Measurements from ENCODE around the gene ANKRD18A. TPM values are rescaled to one million over a fixed set of nuclear protein-coding genes. Genes with fewer than 3 reads are reported as not detected.

The ANKRD18A gene
- total and polyA plus RNA-seq, 2 experiments from 2014 or later: not detected

- no peak overlapping the region for H3K27ac ChIP-seq
- H2AFZ ChIP-seq: no peak overlapping the region
- H3K79me2 ChIP-seq (ENCODE audit: insufficient read depth): no peaks in the 10 kb centered on the region
- no peak overlapping the region for H3K9ac ChIP-seq
- WGBS, 2 experiments (ENCODE audit: low coverage in 1 of 2, low lambda C conversion rate in 2 of 2, missing lambda C conversion rate in 2 of 2): 18 to 19% methylated on average over 5 of the region's 5 CpGs
- H3K36me3 ChIP-seq (ENCODE audit: low read depth): no peaks in the 10 kb centered on the region
- H3K9me3 ChIP-seq (ENCODE audit: low read depth): no peaks in the 10 kb centered on the region
- no peaks in the 10 kb centered on the region for H3F3A ChIP-seq (ENCODE audit: insufficient read depth)
- H4K20me1 ChIP-seq (ENCODE audit: insufficient read depth): no peaks in the 10 kb centered on the region
- no peak overlapping the region for H3K4me3 ChIP-seq
- in situ Hi-C loops (cut with MboI): no loop called here
- TF ChIP-seq EZH2phosphoT487 (IDR thresholded peaks at IDR 0.05; ENCODE audit: insufficient read depth, low read depth) (no peak), EZH2 (IDR thresholded peaks at IDR 0.05; ENCODE audit: insufficient read depth, poor library complexity, severe bottlenecking) (no peak)
- H3K9me2 ChIP-seq (ENCODE audit: insufficient read depth): no peaks in the 10 kb centered on the region
- peaks cover 3% of the 10 kb centered on the region; the same call in 1 of the 2 replicates for H3K27me3 ChIP-seq (replicated peaks; ENCODE audit: insufficient read depth)
- H3K4me1 ChIP-seq (ENCODE audit: insufficient read depth): no peaks in the 10 kb centered on the region
- no peak overlapping the region for H3K4me2 ChIP-seq (ENCODE audit: unreplicated experiment)
- DNase-seq: no peak
These were observed 36.5 kb upstream of the ANKRD18A start for GRCh38 chr9:38656896-38657295.

- 19 to 22% methylated on average over 7 of the region's 7 CpGs for WGBS, 2 experiments (ENCODE audit: low coverage in 1 of 2, low lambda C conversion rate in 2 of 2, missing lambda C conversion rate in 2 of 2)
- no peaks in the 10 kb centered on the region for H3K36me3 ChIP-seq (ENCODE audit: low read depth)
- no peaks in the 10 kb centered on the region for H3K4me1 ChIP-seq (ENCODE audit: insufficient read depth)
- H3K4me3 ChIP-seq: no peak overlapping the region
- DNase-seq: no peak
- H3K27me3 ChIP-seq (replicated peaks; ENCODE audit: insufficient read depth): peaks cover 3% of the 10 kb centered on the region; the same call in 1 of the 2 replicates
- no peaks in the 10 kb centered on the region for H3K9me3 ChIP-seq (ENCODE audit: low read depth)
- H3K4me2 ChIP-seq (ENCODE audit: unreplicated experiment): no peak overlapping the region
- no peak overlapping the region for H2AFZ ChIP-seq
- H3K9me2 ChIP-seq (ENCODE audit: insufficient read depth): no peaks in the 10 kb centered on the region
- in situ Hi-C loops (cut with MboI): no loop called here
- no peak overlapping the region for H3K9ac ChIP-seq
- no peaks in the 10 kb centered on the region for H4K20me1 ChIP-seq (ENCODE audit: insufficient read depth)
- H3K27ac ChIP-seq: no peak overlapping the region
- no peak for TF ChIP-seq EZH2phosphoT487 (IDR thresholded peaks at IDR 0.05; ENCODE audit: insufficient read depth, low read depth)
- no peak for TF ChIP-seq EZH2 (IDR thresholded peaks at IDR 0.05; ENCODE audit: insufficient read depth, poor library complexity, severe bottlenecking)
- H3F3A ChIP-seq (ENCODE audit: insufficient read depth): no peaks in the 10 kb centered on the region
- H3K79me2 ChIP-seq (ENCODE audit: insufficient read depth): no peaks in the 10 kb centered on the region
These were observed 32.1 kb upstream of the ANKRD18A start for GRCh38 chr9:38652486-38652885.

GRCh38 chr9:38652044-38652443 lies 31.6 kb upstream of the ANKRD18A start:
- H3K27me3 ChIP-seq (replicated peaks; ENCODE audit: insufficient read depth): peaks cover 3% of the 10 kb centered on the region; the same call in 1 of the 2 replicates

GRCh38 chr9:38651400-38652042 lies 31.1 kb upstream of the ANKRD18A start:
- Histone ChIP-seq H3K4me3 (no peak overlapping the region), H2AFZ (no peak overlapping the region), H3K4me2 (ENCODE audit: unreplicated experiment) (no peak overlapping the region), H3F3A (ENCODE audit: insufficient read depth) (no peaks in the 10 kb centered on the region), H3K79me2 (ENCODE audit: insufficient read depth) (no peaks in the 10 kb centered on the region), H3K4me1 (ENCODE audit: insufficient read depth) (no peaks in the 10 kb centered on the region), H4K20me1 (ENCODE audit: insufficient read depth) (no peaks in the 10 kb centered on the region), H3K9ac (no peak overlapping the region), H3K27ac (no peak overlapping the region), H3K9me2 (ENCODE audit: insufficient read depth) (no peaks in the 10 kb centered on the region), H3K36me3 (ENCODE audit: low read depth) (no peaks in the 10 kb centered on the region), H3K27me3 (replicated peaks; ENCODE audit: insufficient read depth) (peaks cover 3% of the 10 kb centered on the region; the same call in 1 of the 2 replicates), H3K9me3 (ENCODE audit: low read depth) (no peaks in the 10 kb centered on the region)
- WGBS, 2 experiments (ENCODE audit: low coverage in 1 of 2, low lambda C conversion rate in 2 of 2, missing lambda C conversion rate in 2 of 2): 16 to 26% methylated on average over 8 of the region's 8 CpGs
- DNase-seq: no peak
- in situ Hi-C loops (cut with MboI): no loop called here
- TF ChIP-seq EZH2 (IDR thresholded peaks at IDR 0.05; ENCODE audit: insufficient read depth, poor library complexity, severe bottlenecking) (no peak), EZH2phosphoT487 (IDR thresholded peaks at IDR 0.05; ENCODE audit: insufficient read depth, low read depth) (no peak)

More at GRCh38 chr9:38652044-38652443, 31.6 kb upstream of the ANKRD18A start:
- in situ Hi-C loops (cut with MboI): no loop called here
- no peaks in the 10 kb centered on the region for H3K36me3 ChIP-seq (ENCODE audit: low read depth)
- H3K4me1 ChIP-seq (ENCODE audit: insufficient read depth): no peaks in the 10 kb centered on the region
- no peak overlapping the region for H3K9ac ChIP-seq
- H3K4me3 ChIP-seq: no peak overlapping the region
- H3K27ac ChIP-seq: no peak overlapping the region
- TF ChIP-seq EZH2phosphoT487 (IDR thresholded peaks at IDR 0.05; ENCODE audit: insufficient read depth, low read depth) (no peak), EZH2 (IDR thresholded peaks at IDR 0.05; ENCODE audit: insufficient read depth, poor library complexity, severe bottlenecking) (no peak)
- no peak for DNase-seq
- no peaks in the 10 kb centered on the region for H4K20me1 ChIP-seq (ENCODE audit: insufficient read depth)
- H3K4me2 ChIP-seq (ENCODE audit: unreplicated experiment): no peak overlapping the region
- no peak overlapping the region for H2AFZ ChIP-seq
- H3K79me2 ChIP-seq (ENCODE audit: insufficient read depth): no peaks in the 10 kb centered on the region
- H3K9me3 ChIP-seq (ENCODE audit: low read depth): no peaks in the 10 kb centered on the region
- H3F3A ChIP-seq (ENCODE audit: insufficient read depth): no peaks in the 10 kb centered on the region
- no peaks in the 10 kb centered on the region for H3K9me2 ChIP-seq (ENCODE audit: insufficient read depth)
- 7 to 14% methylated on average over 2 of the region's 2 CpGs for WGBS, 2 experiments (ENCODE audit: low coverage in 1 of 2, low lambda C conversion rate in 2 of 2, missing lambda C conversion rate in 2 of 2)
